LNCAP (cell line): ENCODE results near the gene RTTN.

Experiments used
- TF ChIP-seq, protein P1 (sequence below): fragments of 450-650 bp; IDR thresholded peaks from 2 replicates; pipeline ENCODE4 v1.5.1; 2017; ENCODE audit warnings: mild to moderate bottlenecking

The RTTN gene

GRCh38 chr18:70160073-70160678, 45.3 kb downstream of the RTTN start:
- TF ChIP-seq, protein P1, sequence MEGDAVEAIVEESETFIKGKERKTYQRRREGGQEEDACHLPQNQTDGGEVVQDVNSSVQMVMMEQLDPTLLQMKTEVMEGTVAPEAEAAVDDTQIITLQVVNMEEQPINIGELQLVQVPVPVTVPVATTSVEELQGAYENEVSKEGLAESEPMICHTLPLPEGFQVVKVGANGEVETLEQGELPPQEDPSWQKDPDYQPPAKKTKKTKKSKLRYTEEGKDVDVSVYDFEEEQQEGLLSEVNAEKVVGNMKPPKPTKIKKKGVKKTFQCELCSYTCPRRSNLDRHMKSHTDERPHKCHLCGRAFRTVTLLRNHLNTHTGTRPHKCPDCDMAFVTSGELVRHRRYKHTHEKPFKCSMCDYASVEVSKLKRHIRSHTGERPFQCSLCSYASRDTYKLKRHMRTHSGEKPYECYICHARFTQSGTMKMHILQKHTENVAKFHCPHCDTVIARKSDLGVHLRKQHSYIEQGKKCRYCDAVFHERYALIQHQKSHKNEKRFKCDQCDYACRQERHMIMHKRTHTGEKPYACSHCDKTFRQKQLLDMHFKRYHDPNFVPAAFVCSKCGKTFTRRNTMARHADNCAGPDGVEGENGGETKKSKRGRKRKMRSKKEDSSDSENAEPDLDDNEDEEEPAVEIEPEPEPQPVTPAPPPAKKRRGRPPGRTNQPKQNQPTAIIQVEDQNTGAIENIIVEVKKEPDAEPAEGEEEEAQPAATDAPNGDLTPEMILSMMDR: no peak

DNA sequence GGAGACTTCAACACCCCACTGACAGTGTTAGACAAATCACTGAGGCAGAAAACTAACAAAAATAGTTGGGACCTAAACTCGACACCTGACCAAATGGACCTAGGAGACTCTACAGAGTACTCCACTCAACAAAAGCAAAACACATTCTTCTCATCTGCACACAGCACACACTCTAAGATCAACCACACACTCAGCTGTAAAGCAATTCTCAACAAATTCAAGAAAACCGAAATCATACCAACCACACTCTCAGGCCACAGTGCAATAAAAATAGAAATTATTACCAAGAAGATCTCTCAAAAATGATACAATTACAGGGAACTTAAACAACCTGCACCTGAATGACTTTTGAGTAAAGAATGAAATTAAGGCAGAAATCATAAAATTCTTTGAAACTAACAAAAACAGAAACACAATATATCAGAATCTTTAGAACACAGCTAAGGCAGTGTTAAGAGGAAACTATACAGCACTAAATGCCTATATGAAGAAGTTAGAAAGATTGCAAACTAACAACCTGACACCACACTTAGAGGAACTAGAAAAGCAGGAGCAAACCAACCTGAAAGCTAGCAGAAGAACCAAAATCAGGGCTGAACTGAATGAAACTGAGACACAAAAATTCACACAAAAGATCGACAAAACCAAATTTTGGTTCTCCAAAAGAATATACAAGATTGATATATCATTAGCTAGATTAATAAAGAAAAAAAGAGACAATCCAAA, 46.3 kb downstream of the RTTN start:
- TF ChIP-seq, protein P1: no peak

DNA sequence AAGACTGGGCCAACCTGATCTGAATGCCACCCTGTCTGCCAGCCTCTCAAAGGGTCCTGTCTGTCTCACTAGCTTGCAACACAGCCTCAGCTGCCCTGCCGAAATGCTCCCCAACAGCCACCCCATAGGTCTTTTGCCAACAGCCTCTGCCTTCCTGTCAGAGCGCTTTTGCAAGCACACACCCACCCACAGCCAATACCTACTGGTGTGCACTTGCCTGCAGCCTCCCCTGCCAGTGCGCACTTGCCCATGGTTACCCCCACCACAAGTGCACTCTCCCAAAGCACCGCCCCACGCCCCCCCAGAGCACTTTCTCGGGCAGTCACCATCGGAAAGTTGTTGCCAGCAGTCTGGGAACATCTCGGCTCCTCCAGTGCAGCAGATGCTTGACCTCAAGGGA, 48.6 kb downstream of the RTTN start:
- TF ChIP-seq, protein P1: no peak

- TF ChIP-seq, protein P1: no peak
Measured at GRCh38 chr18:70154591-70155194, 50.8 kb downstream of the RTTN start.

DNA sequence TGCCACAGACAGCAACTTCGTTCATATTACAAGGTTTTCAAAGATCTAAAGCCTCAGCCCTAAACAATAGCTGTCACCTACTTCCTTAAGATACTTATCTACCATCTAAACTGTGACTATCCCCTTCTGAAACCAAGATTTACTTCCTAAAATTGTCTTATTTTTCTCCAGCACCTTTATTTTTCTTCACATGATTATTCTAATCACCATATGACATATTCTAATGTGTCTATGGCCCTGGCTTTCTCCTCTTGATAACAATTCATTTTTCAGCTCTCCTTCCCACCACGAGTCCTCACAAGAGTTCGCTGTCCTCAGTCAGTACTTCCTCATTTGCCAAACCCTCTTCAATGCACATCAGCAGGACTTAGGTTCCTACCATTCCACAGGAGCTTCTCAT, 53.9 kb downstream of the RTTN start:
- TF ChIP-seq, protein P1: no peak

DNA sequence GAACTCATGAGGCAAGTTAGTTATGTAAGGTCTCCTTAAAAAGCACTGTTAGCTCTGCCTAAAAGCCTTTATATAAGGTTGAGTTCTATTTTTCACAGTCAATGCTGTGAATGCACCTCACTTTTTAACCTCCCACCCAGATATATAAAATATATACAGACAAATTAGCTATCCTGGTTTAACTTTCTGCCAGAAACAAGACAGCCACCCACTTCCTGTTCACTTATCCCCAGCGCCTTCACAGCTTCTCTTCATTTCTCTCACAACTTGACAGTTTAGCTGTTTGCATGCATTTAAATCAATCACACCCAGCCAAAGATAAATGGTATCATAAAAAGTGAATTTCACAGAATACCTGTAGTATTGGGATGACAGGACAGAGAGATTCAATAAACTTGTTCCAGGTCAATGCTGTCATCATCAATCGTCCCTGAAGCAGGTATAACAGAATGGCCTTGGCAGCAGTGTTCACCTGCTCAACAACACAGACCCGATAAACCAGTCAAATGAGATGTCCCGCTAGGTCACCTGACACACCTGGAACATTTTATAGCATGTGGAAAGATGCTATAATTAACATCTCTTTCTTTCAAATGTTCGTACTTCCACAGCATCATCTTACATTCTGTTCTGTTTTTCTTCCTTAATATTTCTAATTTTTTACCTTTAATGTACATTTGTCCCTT, 55.7 kb downstream of the RTTN start:
- TF ChIP-seq, protein P1: no peak

DNA sequence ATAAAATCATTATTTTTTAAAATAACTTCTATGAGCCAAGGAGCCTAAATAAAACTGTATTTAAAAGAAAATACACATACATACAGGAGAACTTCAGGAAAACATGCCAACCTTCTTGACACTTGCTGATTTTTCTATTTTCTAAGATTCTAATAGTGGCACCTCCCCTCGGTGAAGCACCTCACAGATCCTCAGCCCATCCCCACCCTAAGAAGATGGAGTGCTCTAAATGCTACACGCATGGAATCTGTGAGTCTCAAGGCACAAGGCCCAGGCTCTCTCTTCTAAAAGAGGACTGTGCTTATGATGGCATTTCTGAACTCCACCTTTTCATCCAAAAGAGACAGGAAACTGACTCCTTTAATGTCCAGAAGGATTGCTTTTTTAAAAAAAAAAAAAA, 56.3 kb downstream of the RTTN start:
- TF ChIP-seq, protein P1: no peak
